IPS DF 6.9 (cell line): ENCODE results near the gene LRRTM4.
"Not testable (repeated sequence)": the region's sequence is repeated elsewhere in the genome, so short reads cannot be mapped to it uniquely, and the experiment has no call there.

Experiments used
- DNase-seq: peaks from one replicate; pipeline ENCODE4 v3.0.0-alpha.2; 2013; ENCODE audit warnings: low read depth, low spot score
- H3K27ac ChIP-seq: one replicate; pipeline ENCODE4 v1.5.1; 2013; ENCODE audit warnings: low read length, control low read depth
- H3K27me3 ChIP-seq: 2 replicates; pipeline ENCODE4 v1.6.1; 2013; ENCODE audit warnings: mild to moderate bottlenecking, low read length; ENCODE audit not compliant: control insufficient read depth, insufficient read depth
- H3K36me3 ChIP-seq: 2 replicates; pipeline ENCODE4 v1.6.1; 2013; ENCODE audit warnings: low read length; ENCODE audit not compliant: control insufficient read depth, insufficient read depth
- H3K4me1 ChIP-seq: 2 replicates; pipeline ENCODE4 v1.6.1; 2013; ENCODE audit warnings: low read length; ENCODE audit not compliant: control insufficient read depth, insufficient read depth
- H3K4me3 ChIP-seq: 2 replicates; pipeline ENCODE4 v1.5.1; 2013; ENCODE audit warnings: mild to moderate bottlenecking, low read length
- H3K9me3 ChIP-seq: 2 replicates; pipeline ENCODE4 v1.6.1; 2013; ENCODE audit warnings: low read length, inconsistent platforms; ENCODE audit not compliant: control insufficient read depth, insufficient read depth
- WGBS: extraction: QIAGEN DNeasy Blood & Tissue Kit; methylation state at CpG from one replicate; pipeline ENCODE4 v1.1.7; 2013; ENCODE audit warnings: mixed read lengths, missing lambda C conversion rate; ENCODE audit not compliant: insufficient read length, insufficient coverage; 5-methylcytosine and 5-hydroxymethylcytosine counted together

The LRRTM4 gene

GRCh38 chr2:77054938-77055337 lies 467.2 kb downstream of the LRRTM4 start:
- Histone ChIP-seq H3K4me1 (no peaks in the 10 kb centered on the region), H3K9me3 (no peaks in the 10 kb centered on the region), H3K4me3 (no peak overlapping the region), H3K27ac (no peak overlapping the region), H3K27me3 (no peaks in the 10 kb centered on the region), H3K36me3 (no peaks in the 10 kb centered on the region)
- no CpG with 5 or more reads among the region's 2 CpGs for WGBS
- DNase-seq, result peak; percentile 20

GRCh38 chr2:77046339-77046738 lies 475.8 kb downstream of the LRRTM4 start:
- Histone ChIP-seq H3K36me3 (no peaks in the 10 kb centered on the region), H3K9me3 (no peaks in the 10 kb centered on the region), H3K27ac (no peak overlapping the region), H3K27me3 (no peaks in the 10 kb centered on the region), H3K4me1 (no peaks in the 10 kb centered on the region), H3K4me3 (no peak overlapping the region)
- no CpG with 5 or more reads among the region's 1 CpG for WGBS
- DNase-seq, result no peak

- DNase-seq, H3K27me3 ChIP-seq, H3K4me3 ChIP-seq, H3K4me1 ChIP-seq, H3K9me3 ChIP-seq, H3K27ac ChIP-seq, H3K36me3 ChIP-seq: not testable (repeated sequence)
- WGBS, result no CpG with 5 or more reads among the region's 2 CpGs
Measured at GRCh38 chr2:77045456-77045855, 476.7 kb downstream of the LRRTM4 start.

- Histone ChIP-seq H3K9me3 (no peaks in the 10 kb centered on the region), H3K4me3 (no peak overlapping the region), H3K27ac (no peak overlapping the region), H3K4me1 (peaks cover 2% of the 10 kb centered on the region), H3K27me3 (no peaks in the 10 kb centered on the region), H3K36me3 (no peaks in the 10 kb centered on the region)
- no CpG with 5 or more reads among the region's 4 CpGs for WGBS
- DNase-seq, result no peak
Measured at GRCh38 chr2:77034445-77034844, 487.7 kb downstream of the LRRTM4 start.

GRCh38 chr2:77029237-77029636 lies 492.9 kb downstream of the LRRTM4 start:
- H3K36me3 ChIP-seq, H3K4me1 ChIP-seq, H3K27me3 ChIP-seq, H3K27ac ChIP-seq, H3K4me3 ChIP-seq, DNase-seq, H3K9me3 ChIP-seq: not testable (repeated sequence)
- no CpG with 5 or more reads among the region's 5 CpGs for WGBS

GRCh38 chr2:77028032-77028600 lies 494.1 kb downstream of the LRRTM4 start:
- Histone ChIP-seq H3K9me3 (no peaks in the 10 kb centered on the region), H3K4me3 (no peak overlapping the region), H3K4me1 (no peaks in the 10 kb centered on the region), H3K27me3 (no peaks in the 10 kb centered on the region), H3K36me3 (no peaks in the 10 kb centered on the region), H3K27ac (no peak overlapping the region)
- DNase-seq, result no peak
- WGBS, result no CpG with 5 or more reads among the region's 3 CpGs

- WGBS, result no CpG with 5 or more reads among the region's 4 CpGs
- H3K36me3 ChIP-seq, result no peaks in the 10 kb centered on the region
- no peak for DNase-seq
- H3K4me3 ChIP-seq, result no peak overlapping the region
- H3K27me3 ChIP-seq, result no peaks in the 10 kb centered on the region
- H3K9me3 ChIP-seq, result no peaks in the 10 kb centered on the region
- H3K4me1 ChIP-seq, result no peaks in the 10 kb centered on the region
- H3K27ac ChIP-seq, result no peak overlapping the region
Measured at GRCh38 chr2:77025714-77026113, 496.5 kb downstream of the LRRTM4 start.

- Histone ChIP-seq H3K27ac (no peak overlapping the region), H3K36me3 (no peaks in the 10 kb centered on the region), H3K4me3 (no peak overlapping the region), H3K4me1 (peaks cover 1% of the 10 kb centered on the region; the same call in 1 of the 2 replicates), H3K9me3 (no peaks in the 10 kb centered on the region), H3K27me3 (no peaks in the 10 kb centered on the region)
- no peak for DNase-seq
- WGBS, result no CpG with 5 or more reads among the region's 3 CpGs
Measured at GRCh38 chr2:77021161-77021560, 501.0 kb downstream of the LRRTM4 start.

- no CpG with 5 or more reads among the region's 1 CpG for WGBS
- Histone ChIP-seq H3K4me3 (no peak overlapping the region), H3K27ac (no peak overlapping the region), H3K4me1 (peaks cover 1% of the 10 kb centered on the region; the same call in 1 of the 2 replicates), H3K27me3 (no peaks in the 10 kb centered on the region), H3K9me3 (no peaks in the 10 kb centered on the region), H3K36me3 (no peaks in the 10 kb centered on the region)
- no peak for DNase-seq
Measured at GRCh38 chr2:77018219-77018618, 504.0 kb downstream of the LRRTM4 start.

- H3K4me1 ChIP-seq, result peaks cover 1% of the 10 kb centered on the region; the same call in 1 of the 2 replicates
- H3K27ac ChIP-seq, result no peak overlapping the region
- no peaks in the 10 kb centered on the region for H3K27me3 ChIP-seq
- no peak for DNase-seq
- WGBS, result no CpG with 5 or more reads among the region's 3 CpGs
- H3K36me3 ChIP-seq, result no peaks in the 10 kb centered on the region
- H3K4me3 ChIP-seq, result no peak overlapping the region
- H3K9me3 ChIP-seq, result no peaks in the 10 kb centered on the region
Measured at GRCh38 chr2:77017355-77017745, 504.8 kb downstream of the LRRTM4 start.
